OCI-LY3 (cell line): ENCODE measurements around the gene FANK1.

ENCODE experiments used
- CTCF ChIP-seq: fragments of 200-600, 300-600 bp; sonication (generic); IDR thresholded peaks from 2 replicates; pipeline ENCODE4 v1.5.1; 2014; ENCODE audit warnings: antibody characterized with exemption, low read length, low read depth
- EZH2phosphoT487 ChIP-seq: fragments of 200-600 bp; shearing (Covaris generic); IDR thresholded peaks from 2 replicates; pipeline ENCODE4 v1.6.1; 2018; ENCODE audit warnings: antibody characterized with exemption, mixed run types, low read depth

GRCh38 chr10:126042906-126043305 is 146.5 kb downstream of the FANK1 start:
- TF ChIP-seq EZH2phosphoT487: no peak
- no peak for TF ChIP-seq CTCF
